Cardiac muscle cell (in vitro differentiated cells and primary cell): Measurements from ENCODE around the gene POU4F2. TPM values are rescaled to one million over a fixed set of nuclear protein-coding genes. Genes with fewer than 3 reads are reported as not detected.

ENCODE experiments used
- DNase-seq, 2 donors: peaks; one replicate each; pipeline versions ENCODE4 v3.0.0 to v3.0.0-alpha.2; 2010 to 2017; ENCODE audit warnings: low read depth in 1 of 2, low spot score in 1 of 2
- H3K27ac ChIP-seq: fragments of 200-600 bp; sonication (generic); 2 replicates; pipeline ENCODE4 v1.5.1; 2016
- H3K27me3 ChIP-seq: fragments of 200-600 bp; sonication (generic); 2 replicates; pipeline ENCODE4 v1.6.0; 2016; ENCODE audit warnings: control low read depth
- H3K36me3 ChIP-seq: fragments of 200-600 bp; sonication (generic); 2 replicates; pipeline ENCODE4 v1.5.1; 2016; ENCODE audit warnings: control low read depth
- H3K4me1 ChIP-seq: fragments of 200-600 bp; sonication (generic); 2 replicates; pipeline ENCODE4 v1.8.1; 2017; ENCODE audit warnings: low read depth, mild to moderate bottlenecking, mixed run types
- H3K4me3 ChIP-seq: fragments of 200-600 bp; sonication (generic); 2 replicates; pipeline ENCODE4 v1.5.1; 2016; ENCODE audit warnings: mild to moderate bottlenecking
- H3K9me3 ChIP-seq: fragments of 200-600 bp; sonication (generic); 2 replicates; pipeline ENCODE4 v1.5.1; 2017; ENCODE audit warnings: low read depth, mild to moderate bottlenecking, control low read depth
- CTCF ChIP-seq: IDR thresholded peaks from 2 replicates; pipeline ENCODE4 v1.5.1; 2012; ENCODE audit warnings: low read depth, mild to moderate bottlenecking, low read length
- polyA plus RNA-seq: library from polyadenylated mRNA; unstranded; fragments of >200 nt; fragmentation: Nextera tagmentation; extraction: Ambion mirVana; gene quantifications from 2 replicates; pipeline ENCODE4 v1.2.1, GENCODE V29; 2016
- total RNA-seq: library from RNA; depleted of rRNA; stranded (reverse); fragments of >200 nt; gene quantifications from 2 replicates; pipeline ENCODE4 v1.2.3, GENCODE V29; 2016

POU4F2 gene
- total and polyA plus RNA-seq, 2 experiments from 2014 or later: 0.33 TPM; not detected in 1

DNA sequence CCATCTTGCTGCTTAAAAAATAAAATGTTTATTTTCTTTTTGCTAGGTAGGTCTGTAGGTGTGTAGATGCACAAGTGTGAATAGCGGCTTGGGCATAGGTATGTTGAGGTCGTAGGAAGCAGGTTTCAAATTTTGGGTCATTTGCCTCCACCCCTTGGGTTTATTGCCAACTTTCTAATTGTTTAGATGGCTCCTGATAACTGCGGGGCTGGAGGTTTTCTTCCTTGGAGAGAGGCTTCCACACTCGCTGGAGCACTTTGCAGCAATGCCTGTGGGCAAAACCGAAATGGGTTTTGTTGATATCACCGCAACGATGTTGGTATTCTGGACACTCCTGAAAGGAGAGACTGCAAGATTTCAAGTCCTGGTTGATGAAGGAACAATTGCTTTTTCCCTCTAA, 3.9 kb upstream of the POU4F2 start:
- H3K27me3 ChIP-seq: peaks cover 99% of the 10 kb centered on the region
- H3K36me3 ChIP-seq: no peaks in the 10 kb centered on the region
- no peak for TF ChIP-seq CTCF
- H3K4me1 ChIP-seq: peaks cover 12% of the 10 kb centered on the region
- H3K27ac ChIP-seq: no peak overlapping the region
- H3K4me3 ChIP-seq: no peak overlapping the region
- DNase-seq: no peak
- no peaks in the 10 kb centered on the region for H3K9me3 ChIP-seq

DNA sequence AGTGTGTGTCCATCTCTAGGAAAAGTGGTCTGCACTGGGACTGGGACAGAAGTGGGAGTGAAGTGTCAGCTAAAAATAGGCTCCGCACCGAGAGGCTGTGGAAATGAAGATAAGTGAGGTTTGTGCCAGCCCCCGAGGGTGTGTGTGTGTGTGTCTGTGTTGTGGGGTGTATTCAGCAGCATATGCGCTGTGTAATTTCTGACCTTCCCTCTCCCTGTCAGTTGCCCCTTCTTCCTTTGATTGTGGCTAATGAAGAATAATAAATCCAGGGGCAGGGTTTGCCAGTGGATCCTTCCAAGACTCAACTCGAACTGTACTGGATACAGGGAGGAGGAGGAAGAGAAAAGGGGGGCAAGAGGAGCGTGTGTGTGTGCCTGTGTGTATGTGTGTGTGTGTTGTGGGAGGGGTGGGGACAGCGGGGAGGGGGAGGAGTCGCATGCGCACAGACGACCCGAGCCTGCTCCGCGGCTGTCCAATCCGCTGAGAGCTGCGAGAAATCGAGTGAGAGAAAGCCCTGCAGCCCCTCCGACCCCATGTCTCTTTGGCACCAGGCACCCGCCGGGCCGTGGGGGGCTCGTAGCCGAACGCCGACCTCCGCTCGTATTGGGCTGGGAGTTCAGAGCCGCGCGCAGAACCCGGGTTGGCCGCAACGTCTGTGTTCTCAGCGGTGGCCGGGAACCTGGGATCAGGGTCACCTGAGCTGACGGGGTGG, 916 bp upstream of the POU4F2 start:
- no peak for TF ChIP-seq CTCF
- peak in 1 of 2 donors; percentile 46 for DNase-seq
- peaks cover 12% of the 10 kb centered on the region for H3K4me1 ChIP-seq
- H3K27ac ChIP-seq: no peak overlapping the region
- H3K27me3 ChIP-seq: peaks cover 99% of the 10 kb centered on the region
- H3K4me3 ChIP-seq: peak overlapping the region; percentile 36
- H3K9me3 ChIP-seq: no peaks in the 10 kb centered on the region
- H3K36me3 ChIP-seq: no peaks in the 10 kb centered on the region

- Histone ChIP-seq H3K36me3 (no peaks in the 10 kb centered on the region), H3K27ac (no peak overlapping the region), H3K4me1 (peaks cover 12% of the 10 kb centered on the region), H3K4me3 (peak overlapping the region; percentile 36), H3K9me3 (no peaks in the 10 kb centered on the region), H3K27me3 (peaks cover 99% of the 10 kb centered on the region)
- DNase-seq: no peak
- TF ChIP-seq CTCF: no peak
Measured at GRCh38 chr4:146638333-146638785, 334 bp upstream of the POU4F2 start.

GRCh38 chr4:146639506-146639932, 826 bp downstream of the POU4F2 start:
- H3K36me3 ChIP-seq: no peaks in the 10 kb centered on the region
- DNase-seq: no peak
- H3K27ac ChIP-seq: no peak overlapping the region
- H3K4me1 ChIP-seq: peaks cover 12% of the 10 kb centered on the region
- peak overlapping the region; percentile 36 for H3K4me3 ChIP-seq
- no peak for TF ChIP-seq CTCF
- no peaks in the 10 kb centered on the region for H3K9me3 ChIP-seq
- H3K27me3 ChIP-seq: peaks cover 99% of the 10 kb centered on the region

GRCh38 chr4:146640021-146640464, 1.4 kb downstream of the POU4F2 start:
- no peak overlapping the region for H3K4me3 ChIP-seq
- H3K4me1 ChIP-seq: peaks cover 12% of the 10 kb centered on the region
- no peak for DNase-seq
- no peaks in the 10 kb centered on the region for H3K36me3 ChIP-seq
- H3K9me3 ChIP-seq: no peaks in the 10 kb centered on the region
- TF ChIP-seq CTCF: no peak
- no peak overlapping the region for H3K27ac ChIP-seq
- peaks cover 99% of the 10 kb centered on the region for H3K27me3 ChIP-seq
